Measurements from ENCODE around the gene P2RX7.
"Not testable (repeated sequence)": the region's sequence is repeated elsewhere in the genome, so short reads cannot be mapped to it uniquely, and the experiment has no call there.

The P2RX7 gene

GRCh38 chr12:121222847-121223246, 90.2 kb downstream of the P2RX7 start:
- no peaks in the 10 kb centered on the region for H3K9me3 ChIP-seq (ENCODE audit: control insufficient read depth, low read length)
- peaks cover 42% of the 10 kb centered on the region for H3K4me1 ChIP-seq (ENCODE audit: control insufficient read depth, insufficient read depth, low read length)
- H3K27me3 ChIP-seq (ENCODE audit: control insufficient read depth, insufficient read depth, low read length): no peaks in the 10 kb centered on the region
- H3K36me3 ChIP-seq (ENCODE audit: control insufficient read depth, insufficient read depth, low read length): peaks cover 7% of the 10 kb centered on the region
- no peak overlapping the region for H3K4me3 ChIP-seq (ENCODE audit: low read length)
- no peak overlapping the region for H3K9ac ChIP-seq (ENCODE audit: low read length)

GRCh38 chr12:121223292-121224285, 90.9 kb downstream of the P2RX7 start:
- H3K27me3 ChIP-seq (ENCODE audit: control insufficient read depth, insufficient read depth, low read length): no peaks in the 10 kb centered on the region
- no peak overlapping the region for H3K9ac ChIP-seq (ENCODE audit: low read length)
- no peak overlapping the region for H3K4me3 ChIP-seq (ENCODE audit: low read length)
- peaks cover 7% of the 10 kb centered on the region for H3K36me3 ChIP-seq (ENCODE audit: control insufficient read depth, insufficient read depth, low read length)
- H3K9me3 ChIP-seq (ENCODE audit: control insufficient read depth, low read length): no peaks in the 10 kb centered on the region
- peaks cover 38% of the 10 kb centered on the region for H3K4me1 ChIP-seq (ENCODE audit: control insufficient read depth, insufficient read depth, low read length)

- H3K9ac ChIP-seq (ENCODE audit: low read length): no peak overlapping the region
- no peaks in the 10 kb centered on the region for H3K9me3 ChIP-seq (ENCODE audit: control insufficient read depth, low read length)
- H3K4me3 ChIP-seq (ENCODE audit: low read length): no peak overlapping the region
- H3K36me3 ChIP-seq (ENCODE audit: control insufficient read depth, insufficient read depth, low read length): peaks cover 12% of the 10 kb centered on the region
- no peaks in the 10 kb centered on the region for H3K27me3 ChIP-seq (ENCODE audit: control insufficient read depth, insufficient read depth, low read length)
- H3K4me1 ChIP-seq (ENCODE audit: control insufficient read depth, insufficient read depth, low read length): peaks cover 35% of the 10 kb centered on the region
These were observed 91.9 kb downstream of the P2RX7 start for GRCh38 chr12:121224591-121224990.

GRCh38 chr12:121226399-121226798, 93.7 kb downstream of the P2RX7 start:
- no peaks in the 10 kb centered on the region for H3K27me3 ChIP-seq (ENCODE audit: control insufficient read depth, insufficient read depth, low read length)
- H3K9me3 ChIP-seq (ENCODE audit: control insufficient read depth, low read length): no peaks in the 10 kb centered on the region
- H3K36me3 ChIP-seq (ENCODE audit: control insufficient read depth, insufficient read depth, low read length): peaks cover 14% of the 10 kb centered on the region
- H3K4me1 ChIP-seq (ENCODE audit: control insufficient read depth, insufficient read depth, low read length): peaks cover 35% of the 10 kb centered on the region
- no peak overlapping the region for H3K4me3 ChIP-seq (ENCODE audit: low read length)
- no peak overlapping the region for H3K9ac ChIP-seq (ENCODE audit: low read length)

GRCh38 chr12:121226871-121227270, 94.2 kb downstream of the P2RX7 start:
- peak overlapping the region; percentile 69 for H3K9ac ChIP-seq (ENCODE audit: low read length)
- peaks cover 14% of the 10 kb centered on the region for H3K36me3 ChIP-seq (ENCODE audit: control insufficient read depth, insufficient read depth, low read length)
- not testable (repeated sequence) for H3K4me3 ChIP-seq (ENCODE audit: low read length); H3K9me3 ChIP-seq (ENCODE audit: control insufficient read depth, low read length); H3K27me3 ChIP-seq (ENCODE audit: control insufficient read depth, insufficient read depth, low read length)
- peaks cover 35% of the 10 kb centered on the region for H3K4me1 ChIP-seq (ENCODE audit: control insufficient read depth, insufficient read depth, low read length)

- no peak overlapping the region for H3K4me3 ChIP-seq (ENCODE audit: low read length)
- H3K9ac ChIP-seq (ENCODE audit: low read length): peak overlapping the region; percentile 69
- peaks cover 35% of the 10 kb centered on the region for H3K4me1 ChIP-seq (ENCODE audit: control insufficient read depth, insufficient read depth, low read length)
- H3K9me3 ChIP-seq (ENCODE audit: control insufficient read depth, low read length): no peaks in the 10 kb centered on the region
- peaks cover 14% of the 10 kb centered on the region for H3K36me3 ChIP-seq (ENCODE audit: control insufficient read depth, insufficient read depth, low read length)
- H3K27me3 ChIP-seq (ENCODE audit: control insufficient read depth, insufficient read depth, low read length): no peaks in the 10 kb centered on the region
These were observed 94.6 kb downstream of the P2RX7 start for GRCh38 chr12:121227294-121227693.

- H3K4me1 ChIP-seq (ENCODE audit: control insufficient read depth, insufficient read depth, low read length): peaks cover 19% of the 10 kb centered on the region
These were observed 96.4 kb downstream of the P2RX7 start for GRCh38 chr12:121228919-121229665.

GRCh38 chr12:121229826-121230537, 97.3 kb downstream of the P2RX7 start:
- not testable (repeated sequence) for H3K9ac ChIP-seq (ENCODE audit: low read length); H3K4me3 ChIP-seq (ENCODE audit: low read length); H3K27me3 ChIP-seq (ENCODE audit: control insufficient read depth, insufficient read depth, low read length); H3K9me3 ChIP-seq (ENCODE audit: control insufficient read depth, low read length); H3K36me3 ChIP-seq (ENCODE audit: control insufficient read depth, insufficient read depth, low read length)
- H3K4me1 ChIP-seq (ENCODE audit: control insufficient read depth, insufficient read depth, low read length): peaks cover 17% of the 10 kb centered on the region

More at GRCh38 chr12:121228919-121229665, 96.4 kb downstream of the P2RX7 start:
- Histone ChIP-seq H3K4me3 (ENCODE audit: low read length) (no peak overlapping the region), H3K9ac (ENCODE audit: low read length) (peak overlapping the region; percentile 28), H3K9me3 (ENCODE audit: control insufficient read depth, low read length) (no peaks in the 10 kb centered on the region), H3K27me3 (ENCODE audit: control insufficient read depth, insufficient read depth, low read length) (no peaks in the 10 kb centered on the region), H3K36me3 (ENCODE audit: control insufficient read depth, insufficient read depth, low read length) (peaks cover 7% of the 10 kb centered on the region)

- H3K9ac ChIP-seq (ENCODE audit: low read length): no peak overlapping the region
These were observed 97.8 kb downstream of the P2RX7 start for GRCh38 chr12:121230538-121230907.

GRCh38 chr12:121232163-121232562, 99.5 kb downstream of the P2RX7 start:
- H3K9ac ChIP-seq (ENCODE audit: low read length): no peak overlapping the region
- H3K36me3 ChIP-seq (ENCODE audit: control insufficient read depth, insufficient read depth, low read length): peaks cover 11% of the 10 kb centered on the region
- no peak overlapping the region for H3K4me3 ChIP-seq (ENCODE audit: low read length)
- peaks cover 9% of the 10 kb centered on the region for H3K4me1 ChIP-seq (ENCODE audit: control insufficient read depth, insufficient read depth, low read length)
- H3K9me3 ChIP-seq (ENCODE audit: control insufficient read depth, low read length): no peaks in the 10 kb centered on the region
- H3K27me3 ChIP-seq (ENCODE audit: control insufficient read depth, insufficient read depth, low read length): no peaks in the 10 kb centered on the region

More at GRCh38 chr12:121230538-121230907, 97.8 kb downstream of the P2RX7 start:
- H3K4me3 ChIP-seq (ENCODE audit: low read length): no peak overlapping the region
- no peaks in the 10 kb centered on the region for H3K9me3 ChIP-seq (ENCODE audit: control insufficient read depth, low read length)
- H3K27me3 ChIP-seq (ENCODE audit: control insufficient read depth, insufficient read depth, low read length): no peaks in the 10 kb centered on the region
- H3K36me3 ChIP-seq (ENCODE audit: control insufficient read depth, insufficient read depth, low read length): peaks cover 7% of the 10 kb centered on the region
- H3K4me1 ChIP-seq (ENCODE audit: control insufficient read depth, insufficient read depth, low read length): peaks cover 17% of the 10 kb centered on the region

GRCh38 chr12:121232977-121233627, 100.4 kb downstream of the P2RX7 start:
- H3K4me1 ChIP-seq (ENCODE audit: control insufficient read depth, insufficient read depth, low read length): no peaks in the 10 kb centered on the region
- no peak overlapping the region for H3K9ac ChIP-seq (ENCODE audit: low read length)
- H3K36me3 ChIP-seq (ENCODE audit: control insufficient read depth, insufficient read depth, low read length): peaks cover 11% of the 10 kb centered on the region
- H3K9me3 ChIP-seq (ENCODE audit: control insufficient read depth, low read length): no peaks in the 10 kb centered on the region
- H3K4me3 ChIP-seq (ENCODE audit: low read length): no peak overlapping the region
- no peaks in the 10 kb centered on the region for H3K27me3 ChIP-seq (ENCODE audit: control insufficient read depth, insufficient read depth, low read length)
